Nephron (organoid): ENCODE data around the gene TMEM161B.
"Not testable (repeated sequence)": the region's sequence is repeated elsewhere in the genome, so short reads cannot be mapped to it uniquely, and the experiment has no call there.

Experiments used
- H3K27ac Mint-ChIP-seq, 3 experiments: 2 replicates each; pipeline ENCODE4 v1.8.0; 2020; ENCODE audit warnings: mixed read lengths in 3 of 3, mild to moderate bottlenecking in 2 of 3, moderate library complexity in 1 of 3
- H3K27me3 Mint-ChIP-seq: 2 replicates; pipeline ENCODE4 v1.8.0; 2021; ENCODE audit warnings: low read depth, mild to moderate bottlenecking, moderate library complexity, mixed read lengths
- H3K36me3 Mint-ChIP-seq: 2 replicates; pipeline ENCODE4 v1.8.0; 2020; ENCODE audit warnings: low read depth, mixed read lengths
- H3K4me1 Mint-ChIP-seq: 2 replicates; pipeline ENCODE4 v1.8.0; 2020; ENCODE audit warnings: mixed read lengths
- H3K4me3 Mint-ChIP-seq, 3 experiments: 2 replicates each; pipeline ENCODE4 v1.8.0; 2020; ENCODE audit warnings: mild to moderate bottlenecking in 3 of 3, mixed read lengths in 3 of 3, moderate library complexity in 2 of 3
- H3K9me3 Mint-ChIP-seq: 2 replicates; pipeline ENCODE4 v1.8.0; 2020; ENCODE audit warnings: mixed read lengths
- TF ChIP-seq, protein P1 (sequence below), 3 experiments: fragments of 200-600 bp; sonication (generic); IDR thresholded peaks; one replicate each; pipeline ENCODE4 v1.5.0; 2021; ENCODE audit warnings: antibody characterized with exemption in 3 of 3; ENCODE audit not compliant: unreplicated experiment in 3 of 3

Gene TMEM161B

GRCh38 chr5:88275581-88275980, 6.9 kb upstream of the TMEM161B start:
- H3K27me3 Mint-ChIP-seq = no peaks in the 10 kb centered on the region
- peaks cover 4% of the 10 kb centered on the region for H3K9me3 Mint-ChIP-seq
- no peak overlapping the region for H3K27ac Mint-ChIP-seq
- TF ChIP-seq, protein P1, sequence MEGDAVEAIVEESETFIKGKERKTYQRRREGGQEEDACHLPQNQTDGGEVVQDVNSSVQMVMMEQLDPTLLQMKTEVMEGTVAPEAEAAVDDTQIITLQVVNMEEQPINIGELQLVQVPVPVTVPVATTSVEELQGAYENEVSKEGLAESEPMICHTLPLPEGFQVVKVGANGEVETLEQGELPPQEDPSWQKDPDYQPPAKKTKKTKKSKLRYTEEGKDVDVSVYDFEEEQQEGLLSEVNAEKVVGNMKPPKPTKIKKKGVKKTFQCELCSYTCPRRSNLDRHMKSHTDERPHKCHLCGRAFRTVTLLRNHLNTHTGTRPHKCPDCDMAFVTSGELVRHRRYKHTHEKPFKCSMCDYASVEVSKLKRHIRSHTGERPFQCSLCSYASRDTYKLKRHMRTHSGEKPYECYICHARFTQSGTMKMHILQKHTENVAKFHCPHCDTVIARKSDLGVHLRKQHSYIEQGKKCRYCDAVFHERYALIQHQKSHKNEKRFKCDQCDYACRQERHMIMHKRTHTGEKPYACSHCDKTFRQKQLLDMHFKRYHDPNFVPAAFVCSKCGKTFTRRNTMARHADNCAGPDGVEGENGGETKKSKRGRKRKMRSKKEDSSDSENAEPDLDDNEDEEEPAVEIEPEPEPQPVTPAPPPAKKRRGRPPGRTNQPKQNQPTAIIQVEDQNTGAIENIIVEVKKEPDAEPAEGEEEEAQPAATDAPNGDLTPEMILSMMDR (IDR thresholded peaks at IDR 0.05; ENCODE audit: unreplicated experiment in 3 of 3) = no peak
- H3K36me3 Mint-ChIP-seq = peaks cover 48% of the 10 kb centered on the region
- peaks cover 13% of the 10 kb centered on the region for H3K4me1 Mint-ChIP-seq
- no peak overlapping the region for H3K4me3 Mint-ChIP-seq

DNA sequence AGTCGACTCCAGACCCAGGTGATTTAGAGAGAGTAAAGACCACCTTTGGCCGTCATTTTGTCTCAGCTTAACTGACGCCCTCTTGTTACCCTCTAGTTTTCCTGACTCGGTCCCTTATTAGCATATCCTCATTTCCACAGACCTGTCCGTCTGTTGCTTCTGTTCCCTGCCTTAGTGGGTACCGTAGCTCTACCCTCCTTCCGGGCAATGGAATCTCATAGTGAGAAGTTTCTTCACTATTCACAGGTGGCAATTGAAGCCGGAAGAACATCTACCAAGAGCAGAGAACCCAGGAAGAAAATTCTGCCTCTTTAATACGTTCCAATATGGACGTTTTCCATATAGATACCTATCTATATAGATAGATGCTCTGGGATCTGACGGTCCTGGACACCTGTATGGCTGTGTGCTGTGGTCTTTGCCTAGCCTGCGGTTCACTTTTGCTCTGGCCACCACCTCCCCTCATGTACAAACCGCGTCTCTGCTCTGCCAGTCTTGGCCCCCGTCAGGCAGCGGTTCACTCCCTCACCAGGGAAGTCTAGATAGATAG, 652 bp upstream of the TMEM161B start:
- Mint-ChIP-seq H3K36me3 (peaks cover 46% of the 10 kb centered on the region), H3K9me3 (peaks cover 18% of the 10 kb centered on the region), H3K27me3 (no peaks in the 10 kb centered on the region), H3K27ac (peak overlapping the region; percentile 83 to 97 (median 93)), H3K4me1 (peaks cover 39% of the 10 kb centered on the region), H3K4me3 (peak overlapping the region; percentile 99 to 100 (median 99))
- TF ChIP-seq, protein P1 (IDR thresholded peaks at IDR 0.05; ENCODE audit: unreplicated experiment in 3 of 3) = no peak

DNA sequence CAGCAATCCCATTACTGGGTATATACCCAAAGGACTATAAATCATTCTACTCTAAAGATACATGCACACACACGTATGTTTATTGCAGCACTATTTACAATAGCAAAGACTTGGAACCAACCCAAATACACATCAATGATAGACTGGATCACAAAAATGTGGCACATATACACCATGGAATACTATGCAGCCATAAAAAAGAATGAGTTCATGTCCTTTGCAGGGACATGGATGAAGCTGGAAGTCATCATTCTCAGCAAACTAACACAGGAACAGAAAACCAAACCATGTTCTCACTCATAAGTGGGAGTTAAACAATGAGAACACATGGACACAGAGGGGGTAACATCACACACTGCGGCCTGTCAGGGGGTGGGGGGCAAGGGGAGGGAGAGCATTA, 4.1 kb downstream of the TMEM161B start:
- peaks cover 50% of the 10 kb centered on the region for H3K36me3 Mint-ChIP-seq
- peaks cover 18% of the 10 kb centered on the region for H3K4me1 Mint-ChIP-seq
- peaks cover 27% of the 10 kb centered on the region for H3K9me3 Mint-ChIP-seq
- H3K27me3 Mint-ChIP-seq, H3K27ac Mint-ChIP-seq: not testable (repeated sequence)
- peak overlapping the region in 1 of 3 experiments; percentile 42 for H3K4me3 Mint-ChIP-seq

DNA sequence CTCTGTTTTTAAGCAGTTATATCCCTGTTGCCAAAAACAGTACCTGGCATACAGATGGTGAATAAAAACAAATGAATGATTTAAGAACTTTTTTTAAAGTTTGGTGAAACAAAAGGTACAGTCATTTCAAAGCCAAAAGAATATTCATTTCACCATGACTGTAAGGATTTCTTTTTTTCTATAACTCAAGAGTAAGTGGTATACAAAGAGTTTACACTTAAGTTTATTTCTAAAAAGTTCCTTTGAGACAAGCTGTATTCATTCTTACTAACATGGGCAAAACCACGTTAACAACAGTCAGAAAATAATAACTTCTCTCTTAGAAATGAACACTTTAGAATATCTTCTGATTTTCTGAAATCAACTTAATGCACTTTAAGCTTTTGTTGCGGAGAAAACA, 5.3 kb downstream of the TMEM161B start:
- H3K36me3 Mint-ChIP-seq = peaks cover 50% of the 10 kb centered on the region
- TF ChIP-seq, protein P1 (IDR thresholded peaks at IDR 0.05; ENCODE audit: unreplicated experiment in 3 of 3) = no peak
- no peak overlapping the region for H3K27ac Mint-ChIP-seq
- H3K4me3 Mint-ChIP-seq = no peak overlapping the region
- peaks cover 10% of the 10 kb centered on the region for H3K4me1 Mint-ChIP-seq
- H3K9me3 Mint-ChIP-seq = peaks cover 25% of the 10 kb centered on the region
- H3K27me3 Mint-ChIP-seq = no peaks in the 10 kb centered on the region

DNA sequence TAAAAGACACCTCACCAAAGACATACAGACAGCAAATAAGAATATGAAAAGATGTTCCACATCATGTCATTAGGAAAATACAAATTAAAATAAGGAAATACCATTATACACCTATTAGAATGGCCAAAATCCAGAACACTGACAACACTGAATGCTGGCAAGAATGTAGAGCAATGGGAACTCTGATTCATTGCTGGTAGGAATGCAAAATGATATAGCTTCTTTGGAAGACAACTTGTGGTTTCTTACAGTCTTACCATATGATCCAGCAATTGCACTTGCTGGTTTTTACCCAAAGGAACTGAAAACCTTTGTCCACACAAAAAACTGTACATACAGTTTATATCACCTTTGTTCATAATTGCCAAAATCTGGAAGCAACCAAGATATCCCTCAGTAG, 6.5 kb downstream of the TMEM161B start:
- H3K4me3 Mint-ChIP-seq = no peak overlapping the region
- H3K27ac Mint-ChIP-seq = no peak overlapping the region
- H3K9me3 Mint-ChIP-seq = peaks cover 25% of the 10 kb centered on the region
- peaks cover 50% of the 10 kb centered on the region for H3K36me3 Mint-ChIP-seq
- no peaks in the 10 kb centered on the region for H3K27me3 Mint-ChIP-seq
- H3K4me1 Mint-ChIP-seq = no peaks in the 10 kb centered on the region
- TF ChIP-seq, protein P1 (IDR thresholded peaks at IDR 0.05; ENCODE audit: unreplicated experiment in 3 of 3) = no peak

DNA sequence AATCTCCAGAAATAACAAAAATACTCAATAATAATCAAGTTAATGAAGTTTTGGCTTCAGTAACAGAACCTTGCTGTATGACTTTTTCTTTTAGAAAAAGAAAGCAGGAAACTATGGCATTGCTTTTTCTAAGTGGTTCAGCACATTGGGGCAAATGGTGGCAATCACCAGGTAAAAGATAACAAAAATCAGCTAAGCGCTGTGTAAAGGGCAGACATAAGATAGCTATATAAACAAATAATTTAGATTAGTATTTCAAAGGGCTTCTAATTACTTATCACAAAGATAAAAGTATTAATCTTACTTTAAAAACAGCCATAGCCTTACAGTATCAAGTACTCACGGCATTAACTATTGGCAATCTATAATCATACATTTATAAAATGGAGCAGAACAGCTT, 10.0 kb downstream of the TMEM161B start:
- Mint-ChIP-seq H3K4me3 (no peak overlapping the region), H3K4me1 (no peaks in the 10 kb centered on the region), H3K27me3 (no peaks in the 10 kb centered on the region), H3K9me3 (peaks cover 8% of the 10 kb centered on the region), H3K27ac (no peak overlapping the region), H3K36me3 (peaks cover 32% of the 10 kb centered on the region)
- TF ChIP-seq, protein P1 (IDR thresholded peaks at IDR 0.05; ENCODE audit: unreplicated experiment in 3 of 3) = no peak
